EH (cell line): ENCODE results near the gene EGFL7.

ENCODE experiments used
- DNase-seq: peaks from one replicate; pipeline ENCODE4 v3.0.0-alpha.2; 2015; ENCODE audit warnings: low read depth

The EGFL7 gene

DNA sequence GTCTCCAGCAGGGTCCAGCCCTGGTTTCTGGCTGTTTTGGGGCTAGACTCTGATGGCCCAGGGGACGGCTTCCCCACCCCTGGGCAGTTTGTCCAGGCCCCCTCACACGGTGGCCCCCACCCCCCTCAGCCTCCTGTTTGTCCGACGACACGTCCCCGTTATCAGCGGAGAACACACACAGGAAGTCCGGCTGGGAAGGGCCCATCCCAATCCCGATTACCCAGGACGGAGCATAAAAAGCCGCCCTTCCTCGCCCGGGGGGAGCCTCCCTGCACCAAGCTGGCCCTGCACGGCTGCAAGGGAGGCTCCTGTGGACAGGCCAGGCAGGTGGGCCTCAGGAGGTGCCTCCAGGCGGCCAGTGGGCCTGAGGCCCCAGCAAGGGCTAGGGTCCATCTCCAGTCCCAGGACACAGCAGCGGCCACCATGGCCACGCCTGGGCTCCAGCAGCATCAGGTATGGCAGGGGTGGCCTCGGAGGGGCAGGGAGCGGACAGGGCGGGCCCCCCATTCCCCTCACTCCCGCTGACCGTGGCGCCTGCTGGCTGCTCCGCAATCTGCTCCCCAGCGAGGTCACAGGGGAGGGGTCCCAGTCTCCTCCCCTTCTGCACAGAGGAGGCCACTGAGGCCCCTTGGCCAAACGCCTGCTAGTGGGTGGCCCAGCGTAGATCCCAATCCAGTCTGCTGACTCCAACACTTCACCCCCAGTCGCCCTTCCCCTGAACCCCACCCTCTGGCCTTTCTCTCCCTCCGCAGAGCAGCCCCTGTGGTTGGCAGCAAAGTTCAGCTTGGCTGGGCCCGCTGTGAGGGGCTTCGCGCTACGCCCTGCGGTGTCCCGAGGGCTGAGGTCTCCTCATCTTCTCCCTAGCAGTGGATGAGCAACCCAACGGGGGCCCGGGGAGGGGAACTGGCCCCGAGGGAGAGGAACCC, at the start of gene EGFL7:
TSS of gene EGFL7 (plus strand) at position 261 of the 926 bp plus-strand sequence. CDS start 5,367 bp downstream, outside the sequence.
- no peak for DNase-seq

DNA sequence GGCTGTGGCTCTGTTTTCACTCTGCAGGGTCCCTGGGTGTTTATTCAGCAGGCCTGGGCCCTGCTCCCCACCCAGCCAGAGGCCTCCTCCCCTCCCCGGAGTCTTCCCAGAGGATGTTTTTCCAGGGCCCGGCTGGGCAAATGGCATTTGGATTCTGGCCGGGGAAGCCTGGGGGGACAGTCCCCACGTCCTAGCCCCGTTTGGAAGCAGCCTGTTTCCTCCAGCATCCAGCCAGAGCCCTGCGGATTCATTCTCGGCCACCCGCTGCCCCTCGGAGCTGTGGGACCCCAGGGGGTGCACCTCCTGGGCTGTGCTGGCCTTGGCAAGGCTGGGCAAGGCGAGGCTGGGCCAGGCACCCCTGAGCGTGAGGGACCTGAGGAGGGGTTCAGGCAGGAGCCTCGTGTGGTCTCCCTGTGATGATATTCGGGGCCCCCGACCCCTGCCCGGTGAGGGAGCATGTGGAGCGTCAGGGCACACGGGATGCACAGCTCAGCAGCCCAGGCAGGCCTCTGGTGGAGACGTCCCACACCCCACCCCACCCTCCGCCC, 48.8 kb upstream of the EGFL7 start:
- peak; percentile 23 for DNase-seq

DNA sequence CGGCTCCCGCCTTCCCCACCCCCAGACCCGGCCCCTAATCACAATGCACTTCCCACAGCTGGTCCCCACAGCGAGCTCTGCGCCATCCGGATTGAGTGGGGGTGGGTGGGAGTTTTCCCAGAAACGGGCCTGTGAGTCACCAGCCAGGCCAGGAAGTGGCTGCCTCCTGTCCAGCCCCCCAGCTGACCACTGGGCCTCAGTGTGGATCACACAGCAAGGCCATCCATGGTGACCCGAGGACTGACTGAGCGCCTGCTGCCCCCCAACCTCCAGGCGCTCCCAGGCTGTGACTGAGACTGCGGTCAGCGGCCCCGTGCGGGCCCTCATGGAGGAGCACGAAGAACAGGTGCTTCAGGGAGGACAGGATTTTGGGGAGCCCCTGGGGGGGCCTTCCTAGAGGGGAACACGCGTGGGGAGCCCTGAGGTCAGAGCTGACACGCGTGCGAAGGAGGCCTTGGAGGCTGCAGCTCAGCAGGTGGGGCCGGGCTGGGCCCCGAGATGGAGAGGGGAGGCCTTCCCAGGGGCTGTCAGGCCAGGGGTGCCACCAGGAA, 48.3 kb upstream of the EGFL7 start:
- peak; percentile 89 for DNase-seq

DNA sequence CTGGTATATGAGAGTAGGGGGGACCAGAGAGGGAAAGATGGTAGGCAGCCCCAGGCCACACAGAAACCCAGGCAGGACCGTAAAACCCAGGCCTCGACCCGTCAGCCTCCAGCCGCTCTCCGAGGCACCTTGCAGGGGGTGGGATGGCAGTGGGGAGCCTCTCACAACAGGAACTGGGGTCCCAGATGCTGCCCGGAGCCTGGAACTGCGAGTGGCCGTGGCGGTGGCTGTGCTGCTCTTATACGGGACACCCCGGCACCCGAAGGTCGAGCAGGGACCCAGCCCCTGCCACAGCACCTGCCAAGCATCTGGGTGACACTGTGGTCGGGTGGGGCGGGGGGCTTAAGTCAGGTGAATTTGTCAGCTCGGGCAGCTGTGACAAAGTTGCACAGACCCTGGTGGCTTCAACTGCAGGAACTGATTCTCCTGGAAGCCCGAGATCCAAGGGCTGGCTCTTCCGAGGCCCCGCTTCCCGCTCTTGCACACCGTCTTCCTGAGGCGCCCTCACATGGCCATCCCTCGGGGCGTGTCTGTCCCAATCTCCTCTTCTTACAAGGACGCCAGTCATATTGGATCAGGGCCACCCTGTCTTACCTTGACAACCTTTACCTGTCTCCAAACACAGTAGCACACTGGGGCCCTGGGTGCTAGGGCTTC, 47.6 kb upstream of the EGFL7 start:
- DNase-seq = no peak

DNA sequence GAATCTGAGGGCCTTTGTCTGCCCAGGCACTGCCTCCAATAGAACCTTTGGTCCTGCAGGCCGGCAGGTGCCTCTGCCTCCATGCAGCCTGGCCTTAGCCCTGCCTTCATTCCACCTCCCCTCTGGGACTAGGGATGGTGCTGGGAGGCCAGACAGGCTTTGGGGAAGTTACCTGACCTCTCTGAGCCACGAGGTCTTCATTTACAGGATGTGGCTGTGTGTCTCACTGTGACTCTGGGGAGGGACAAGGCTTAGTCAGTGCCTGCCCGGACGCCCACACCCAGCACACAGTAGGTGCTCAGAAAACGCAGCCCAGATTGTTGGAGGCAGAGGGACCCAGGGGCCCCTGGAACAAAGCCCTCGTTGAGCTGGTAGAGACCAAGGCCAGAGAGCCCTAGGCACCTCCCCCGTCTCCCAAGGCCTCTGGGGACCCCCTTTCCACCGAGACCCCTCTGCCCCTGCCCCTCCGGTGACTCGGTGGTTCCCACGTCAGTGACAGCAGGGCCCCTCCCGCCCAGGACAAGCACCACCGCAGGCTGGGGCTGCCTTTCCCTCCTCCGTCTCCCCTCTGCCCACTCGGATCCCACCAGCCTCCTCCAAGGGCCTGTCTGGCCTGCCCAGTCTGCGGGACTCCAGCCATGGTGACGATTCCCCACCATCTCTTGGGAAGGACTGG, 46.9 kb upstream of the EGFL7 start:
- no peak for DNase-seq

DNA sequence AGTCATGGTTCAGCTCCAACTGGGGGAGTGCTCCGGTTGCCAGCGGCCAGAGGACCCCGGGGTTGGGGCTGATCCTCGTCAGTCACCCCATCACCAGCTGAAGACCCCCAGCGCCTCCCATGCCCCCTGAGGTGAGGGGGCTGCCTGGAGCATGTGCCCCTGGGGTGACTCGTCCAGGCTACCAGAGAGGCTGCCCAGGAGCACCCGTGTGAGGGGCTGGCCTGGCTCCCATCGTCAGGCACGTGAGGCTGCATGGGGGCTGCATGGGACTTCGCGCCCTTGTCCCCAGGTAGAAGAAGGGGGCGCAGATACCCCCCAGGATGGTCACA, 46.4 kb upstream of the EGFL7 start:
- no peak for DNase-seq

- DNase-seq = no peak
Measured at GRCh38 chr9:136616948-136617695, 45.6 kb upstream of the EGFL7 start.

- no peak for DNase-seq
Measured at GRCh38 chr9:136617746-136618579, 44.8 kb upstream of the EGFL7 start.

GRCh38 chr9:136618580-136619547, 43.9 kb upstream of the EGFL7 start:
- no peak for DNase-seq

- no peak for DNase-seq
Measured at GRCh38 chr9:136619742-136620440, 42.8 kb upstream of the EGFL7 start.

DNA sequence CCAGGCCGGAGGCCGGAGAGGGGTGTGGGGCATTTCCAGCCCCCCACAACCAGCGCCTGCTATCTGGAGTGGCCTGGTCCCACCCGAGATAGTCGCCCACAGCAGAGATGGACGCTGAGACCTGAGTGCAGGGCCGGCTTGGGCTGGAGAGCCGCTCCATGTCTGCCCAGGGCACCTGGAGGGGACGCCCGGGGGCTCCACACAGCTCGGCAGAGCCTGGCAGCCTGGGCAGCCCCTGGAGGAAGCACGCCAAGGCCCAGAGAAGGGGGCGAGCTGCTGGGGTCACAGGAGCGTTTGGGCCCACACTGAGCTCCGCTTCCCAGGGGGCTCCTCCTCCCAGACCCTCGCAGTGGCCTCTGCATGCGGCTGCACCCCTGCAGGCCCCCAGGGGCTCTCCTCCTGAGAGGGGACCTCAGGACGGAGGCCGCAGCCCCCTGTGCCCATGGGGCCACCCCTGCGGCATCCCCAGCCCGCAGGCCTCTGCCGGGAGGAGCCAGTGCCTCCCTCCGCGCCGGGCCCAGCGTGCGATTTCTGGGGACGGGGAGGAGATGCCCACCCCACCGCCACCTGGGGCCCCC, 42.2 kb upstream of the EGFL7 start:
- no peak for DNase-seq

- DNase-seq = no peak
Measured at GRCh38 chr9:136621019-136621733, 41.5 kb upstream of the EGFL7 start.

GRCh38 chr9:136621734-136622093, 41.0 kb upstream of the EGFL7 start:
- no peak for DNase-seq

- no peak for DNase-seq
Measured at GRCh38 chr9:136622538-136622948, 40.2 kb upstream of the EGFL7 start.

- no peak for DNase-seq
Measured at GRCh38 chr9:136623016-136623841, 39.5 kb upstream of the EGFL7 start.

- DNase-seq = no peak
Measured at GRCh38 chr9:136623842-136624183, 38.9 kb upstream of the EGFL7 start.
